Loucy (cell line): ENCODE results near the gene COL25A1.

Source experiments
- H2AFZ ChIP-seq: fragments of 200-600 bp; sonication (generic); 2 replicates; pipeline ENCODE4 v1.6.0; 2016; ENCODE audit warnings: antibody characterized with exemption, mild to moderate bottlenecking, low read length, moderate library complexity
- H3F3A ChIP-seq: fragments of 200-600 bp; 2 replicates; pipeline ENCODE4 v1.6.0; 2016; ENCODE audit warnings: antibody characterized with exemption, low read depth, mild to moderate bottlenecking
- H3K27me3 ChIP-seq: fragments of 200-600 bp; sonication (generic); 2 replicates; pipeline ENCODE4 v1.6.1; 2014; ENCODE audit warnings: low read length, mild to moderate bottlenecking; ENCODE audit not compliant: insufficient read depth, poor library complexity, severe bottlenecking
- H3K36me3 ChIP-seq: fragments of 200-600 bp; sonication (generic); 2 replicates; pipeline ENCODE4 v1.6.1; 2016; ENCODE audit warnings: low read length; ENCODE audit not compliant: insufficient read depth
- H3K4me1 ChIP-seq: fragments of 200-600 bp; sonication (generic); 2 replicates; pipeline ENCODE4 v1.5.1; 2014; ENCODE audit warnings: low read length, mild to moderate bottlenecking; ENCODE audit not compliant: insufficient read depth, poor library complexity, severe bottlenecking
- H3K4me2 ChIP-seq: fragments of 200-600 bp; sonication (generic); 2 replicates; pipeline ENCODE4 v1.6.0; 2014; ENCODE audit warnings: antibody characterized with exemption, low read length, low read depth, mild to moderate bottlenecking; ENCODE audit not compliant: poor library complexity, severe bottlenecking
- H3K4me3 ChIP-seq: fragments of 200-600 bp; sonication (generic); 2 replicates; pipeline ENCODE4 v1.5.1; 2014; ENCODE audit warnings: low read length, mild to moderate bottlenecking, mixed read lengths; ENCODE audit not compliant: poor library complexity, severe bottlenecking
- H3K79me2 ChIP-seq: fragments of 200-600 bp; sonication (generic); 2 replicates; pipeline ENCODE4 v1.6.1; 2014; ENCODE audit warnings: low read length; ENCODE audit not compliant: insufficient read depth
- H3K9ac ChIP-seq: fragments of 200-600 bp; sonication (generic); 2 replicates; pipeline ENCODE4 v1.6.0; 2014; ENCODE audit warnings: mild to moderate bottlenecking, low read depth, low read length, moderate library complexity; ENCODE audit not compliant: poor library complexity, severe bottlenecking
- H3K9me2 ChIP-seq: fragments of 200-600 bp; sonication (generic); replicated peaks from 2 replicates; pipeline ENCODE4 v1.6.1; 2016; ENCODE audit warnings: low read depth, low read length, mixed read lengths
- H3K9me3 ChIP-seq: fragments of 200-600 bp; sonication (generic); 2 replicates; pipeline ENCODE4 v1.6.1; 2014; ENCODE audit warnings: mild to moderate bottlenecking, antibody characterized with exemption, low read length, low read depth; ENCODE audit not compliant: insufficient read depth
- H4K20me1 ChIP-seq: fragments of 200-600 bp; sonication (generic); 2 replicates; pipeline ENCODE4 v1.6.0; 2014; ENCODE audit warnings: antibody characterized with exemption, low read length, mild to moderate bottlenecking; ENCODE audit not compliant: insufficient read depth, poor library complexity, severe bottlenecking
- EZH2phosphoT487 ChIP-seq: fragments of 200-600 bp; IDR thresholded peaks from 2 replicates; pipeline ENCODE4 v1.6.1; 2018; ENCODE audit warnings: antibody characterized with exemption, mild to moderate bottlenecking, moderate library complexity, borderline replicate concordance
- TF ChIP-seq, protein P1 (sequence below): fragments of 200-600 bp; sonication (generic); conservative IDR thresholded peaks from 2 replicates; pipeline ENCODE4 v1.5.1; 2014; ENCODE audit warnings: mild to moderate bottlenecking, antibody characterized with exemption, low read length

Gene COL25A1

DNA sequence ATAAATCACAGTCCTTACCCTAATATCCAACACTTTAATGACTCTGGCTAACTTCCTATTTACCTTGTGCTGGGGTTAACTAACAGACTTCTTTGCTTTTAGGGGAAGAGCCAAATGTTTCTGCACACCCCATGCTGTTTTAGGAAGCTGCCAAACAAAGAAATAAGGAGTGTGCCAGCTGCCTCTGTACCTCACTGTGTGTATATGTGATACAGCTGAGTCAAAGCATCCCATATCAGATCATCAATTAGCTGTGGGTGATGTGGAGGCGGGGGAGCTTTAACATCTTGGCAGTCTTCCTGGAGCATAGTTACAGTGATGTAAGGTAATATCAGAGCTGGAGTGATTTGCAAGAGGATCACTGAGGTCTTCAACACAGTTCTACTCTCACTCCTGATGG lies 95.4 kb downstream of the COL25A1 start:
- H3K36me3 ChIP-seq: no peaks in the 10 kb centered on the region
- H3K9me2 ChIP-seq: no peaks in the 10 kb centered on the region

DNA sequence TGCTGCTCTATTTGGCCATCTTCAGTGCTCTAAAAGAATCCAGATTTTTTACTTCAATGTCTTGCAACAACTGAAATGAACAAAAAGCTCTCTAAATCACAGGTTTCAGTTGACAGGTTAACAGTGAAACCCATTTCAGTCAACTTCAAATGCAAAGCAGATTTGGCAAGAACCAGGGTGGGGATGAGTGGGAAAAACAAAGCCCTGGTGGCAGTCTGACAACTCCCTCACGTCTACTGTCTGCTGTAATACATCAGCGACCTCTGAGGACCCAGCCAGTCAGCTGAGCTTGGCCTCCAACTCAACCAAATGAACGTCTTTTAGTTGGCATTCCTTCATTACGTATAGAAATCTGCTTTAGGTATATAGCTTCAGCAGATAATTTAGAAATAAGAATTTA lies 95.8 kb downstream of the COL25A1 start:
- Histone ChIP-seq H3K9me3 (no peaks in the 10 kb centered on the region), H3K27me3 (no peaks in the 10 kb centered on the region), H3F3A (no peaks in the 10 kb centered on the region), H4K20me1 (no peaks in the 10 kb centered on the region), H3K9ac (no peak overlapping the region), H3K79me2 (no peaks in the 10 kb centered on the region), H3K4me3 (no peak overlapping the region), H3K4me1 (no peaks in the 10 kb centered on the region), H3K9me2 (no peaks in the 10 kb centered on the region), H2AFZ (no peak overlapping the region), H3K36me3 (no peaks in the 10 kb centered on the region), H3K4me2 (no peak overlapping the region)
- TF ChIP-seq, protein P1, sequence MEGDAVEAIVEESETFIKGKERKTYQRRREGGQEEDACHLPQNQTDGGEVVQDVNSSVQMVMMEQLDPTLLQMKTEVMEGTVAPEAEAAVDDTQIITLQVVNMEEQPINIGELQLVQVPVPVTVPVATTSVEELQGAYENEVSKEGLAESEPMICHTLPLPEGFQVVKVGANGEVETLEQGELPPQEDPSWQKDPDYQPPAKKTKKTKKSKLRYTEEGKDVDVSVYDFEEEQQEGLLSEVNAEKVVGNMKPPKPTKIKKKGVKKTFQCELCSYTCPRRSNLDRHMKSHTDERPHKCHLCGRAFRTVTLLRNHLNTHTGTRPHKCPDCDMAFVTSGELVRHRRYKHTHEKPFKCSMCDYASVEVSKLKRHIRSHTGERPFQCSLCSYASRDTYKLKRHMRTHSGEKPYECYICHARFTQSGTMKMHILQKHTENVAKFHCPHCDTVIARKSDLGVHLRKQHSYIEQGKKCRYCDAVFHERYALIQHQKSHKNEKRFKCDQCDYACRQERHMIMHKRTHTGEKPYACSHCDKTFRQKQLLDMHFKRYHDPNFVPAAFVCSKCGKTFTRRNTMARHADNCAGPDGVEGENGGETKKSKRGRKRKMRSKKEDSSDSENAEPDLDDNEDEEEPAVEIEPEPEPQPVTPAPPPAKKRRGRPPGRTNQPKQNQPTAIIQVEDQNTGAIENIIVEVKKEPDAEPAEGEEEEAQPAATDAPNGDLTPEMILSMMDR: no peak
- no peak for TF ChIP-seq EZH2phosphoT487

More for the DNA sequence above, 95.4 kb downstream of the COL25A1 start:
- H3K9ac ChIP-seq: no peak overlapping the region
- TF ChIP-seq EZH2phosphoT487: no peak
- TF ChIP-seq, protein P1: no peak
- no peaks in the 10 kb centered on the region for H3K79me2 ChIP-seq
- H3F3A ChIP-seq: no peaks in the 10 kb centered on the region
- no peak overlapping the region for H2AFZ ChIP-seq
- no peaks in the 10 kb centered on the region for H3K27me3 ChIP-seq
- no peaks in the 10 kb centered on the region for H3K4me1 ChIP-seq
- H3K4me2 ChIP-seq: no peak overlapping the region
- no peak overlapping the region for H3K4me3 ChIP-seq
- H3K9me3 ChIP-seq: no peaks in the 10 kb centered on the region
- H4K20me1 ChIP-seq: no peaks in the 10 kb centered on the region

- Histone ChIP-seq H3K4me2 (no peak overlapping the region), H3K4me1 (no peaks in the 10 kb centered on the region), H3F3A (no peaks in the 10 kb centered on the region), H4K20me1 (no peaks in the 10 kb centered on the region), H2AFZ (no peak overlapping the region), H3K9ac (no peak overlapping the region), H3K27me3 (no peaks in the 10 kb centered on the region), H3K9me2 (no peaks in the 10 kb centered on the region), H3K79me2 (no peaks in the 10 kb centered on the region), H3K4me3 (no peak overlapping the region), H3K9me3 (no peaks in the 10 kb centered on the region), H3K36me3 (no peaks in the 10 kb centered on the region)
- TF ChIP-seq EZH2phosphoT487: no peak
- TF ChIP-seq, protein P1: no peak
Observed at GRCh38 chr4:109205186-109205585, 97.3 kb downstream of the COL25A1 start.
